K562 (cell line): ENCODE results near the gene MALAT1. TPM values are rescaled to one million over a fixed set of nuclear protein-coding genes. Genes with fewer than 3 reads are reported as not detected.

Source experiments
- ATAC-seq: fragments of 200-7000 bp; cut with Tn5 transposase; 3 replicates; pipeline ENCODE4 v1.9.1; 2020; ENCODE audit warnings: moderate library complexity
- BruUV-seq: library from RNA; stranded (reverse); fragments of 400-500 nt; replicated peaks from 2 replicates; lab custom pipeline; 2021; lab: Mats Ljungman, UMichigan
- CTCF ChIA-PET: fragments of 300-600 bp; formaldehyde crosslinking; extraction: SDS; loops from one replicate; lab custom pipeline; 2021; ENCODE audit warnings: low intra/inter-chr PET ratio; lab: Yijun Ruan, JAX
- POLR2A ChIA-PET: fragments of 300-600, 350-650 bp; sonication (Branson Sonifier 250); formaldehyde crosslinking; extraction: SDS; loops from one replicate; lab custom pipeline; 2021; ENCODE audit warnings: antibody characterized with exemption, inconsistent platforms; lab: Yijun Ruan, JAX
- DNase-seq, 4 experiments: peaks; one replicate each; pipeline versions ENCODE4 v3.0.0 to v3.0.0-alpha.2; 2011 to 2018; ENCODE audit warnings: low spot score in 3 of 4, mixed read lengths in 3 of 4; ENCODE audit errors: extremely low read depth in 1 of 4
- FAIRE-seq: peaks from 2 replicates; lab custom pipeline; 2011; peaks lifted over from hg19 to GRCh38; lab: Jason Lieb, UNC
- H2AFZ ChIP-seq: 2 replicates; pipeline ENCODE4 v1.6.0; 2011; ENCODE audit warnings: low read depth, low read length, control low read depth, inconsistent platforms
- H3K27ac ChIP-seq: fragments of 200-600 bp; 3 replicates; pipeline ENCODE4 v1.8.0; 2011; ENCODE audit warnings: low read depth, mild to moderate bottlenecking, control low read depth, inconsistent platforms, low read length, moderate library complexity, mixed read lengths; ENCODE audit errors: extremely low read depth
- H3K27me3 ChIP-seq, 2 experiments: fragments of 300-600 bp in 1 of 2; 2 replicates in 1 of 2; 3 replicates in 1 of 2; pipeline versions ENCODE4 v1.6.0 to v1.8.0; 2011; ENCODE audit warnings: inconsistent platforms in 2 of 2, low read length in 2 of 2, mild to moderate bottlenecking in 1 of 2, mixed read lengths in 1 of 2, moderate library complexity in 1 of 2; ENCODE audit not compliant: control insufficient read depth in 2 of 2, insufficient read depth in 2 of 2
- H3K36me3 ChIP-seq: fragments of 300-600 bp; 3 replicates; pipeline ENCODE4 v1.8.0; 2011; ENCODE audit warnings: mild to moderate bottlenecking, low read length, inconsistent platforms; ENCODE audit not compliant: control insufficient read depth, insufficient read depth
- H3K4me1 ChIP-seq, 2 experiments: fragments of 200-600 bp in 1 of 2; replicated peaks in 1 of 2; 2 replicates in 1 of 2; 3 replicates in 1 of 2; pipeline versions ENCODE4 v1.5.1 to v1.8.0; 2011; ENCODE audit warnings: inconsistent platforms in 2 of 2, low read length in 2 of 2, mild to moderate bottlenecking in 1 of 2, mixed read lengths in 1 of 2, moderate library complexity in 1 of 2; ENCODE audit not compliant: control insufficient read depth in 2 of 2, insufficient read depth in 2 of 2
- H3K4me2 ChIP-seq: 2 replicates; pipeline ENCODE4 v1.6.1; 2011; ENCODE audit warnings: low read length, control low read depth, inconsistent platforms, mixed read lengths; ENCODE audit not compliant: insufficient read depth
- H3K4me3 ChIP-seq: fragments of 200-600 bp; sonication (generic), shearing (Covaris generic); 2 replicates; pipeline ENCODE4 v1.5.1; 2016; ENCODE audit warnings: control low read depth, inconsistent platforms
- H3K79me2 ChIP-seq: fragments of 200-600 bp; 3 replicates; pipeline ENCODE4 v1.8.0; 2011; ENCODE audit warnings: low read length, inconsistent platforms; ENCODE audit not compliant: control insufficient read depth, insufficient read depth
- H3K9ac ChIP-seq, 2 experiments: 2 replicates each; pipeline versions ENCODE4 v1.6.0 to v1.6.1; 2011; ENCODE audit warnings: low read depth in 2 of 2, low read length in 2 of 2, control low read depth in 1 of 2, inconsistent platforms in 1 of 2, mild to moderate bottlenecking in 1 of 2, mixed read lengths in 1 of 2; ENCODE audit not compliant: insufficient read depth in 1 of 2
- H3K9me1 ChIP-seq: one replicate; pipeline ENCODE4 v1.6.0; 2011; ENCODE audit warnings: inconsistent platforms, mild to moderate bottlenecking, low read length, moderate library complexity; ENCODE audit not compliant: control insufficient read depth, insufficient read depth
- H3K9me3 ChIP-seq: replicated peaks from 2 replicates; pipeline ENCODE4 v1.5.1; 2011; ENCODE audit warnings: low read depth, low read length, inconsistent platforms; ENCODE audit not compliant: control insufficient read depth, insufficient read depth
- H4K20me1 ChIP-seq: replicated peaks from 2 replicates; pipeline ENCODE4 v1.6.1; 2011; ENCODE audit warnings: low read length, inconsistent platforms, mixed read lengths; ENCODE audit not compliant: control insufficient read depth, insufficient read depth
- ATF7 ChIP-seq: fragments of 450-650 bp; IDR thresholded peaks from 2 replicates; pipeline ENCODE4 v1.7.1; 2014; ENCODE audit warnings: mild to moderate bottlenecking, moderate library complexity
- COPS2 ChIP-seq: fragments of 450-650 bp; conservative IDR thresholded peaks from 2 replicates; pipeline ENCODE4 v1.6.1; 2016; ENCODE audit warnings: mild to moderate bottlenecking, moderate library complexity
- KAT2B ChIP-seq: IDR thresholded peaks from one replicate; pipeline ENCODE4 v1.6.1; 2012; ENCODE audit warnings: low read depth, mild to moderate bottlenecking, control low read depth, inconsistent platforms, low read length, moderate library complexity
- PCBP2 ChIP-seq: fragments of 200-400 bp; formaldehyde crosslinking; IDR thresholded peaks from 2 replicates; pipeline ENCODE4 v1.6.1; 2018; ENCODE audit warnings: low read length, low read depth, mild to moderate bottlenecking, moderate library complexity; ENCODE audit not compliant: poor library complexity, severe bottlenecking
- POLR2H ChIP-seq: IDR thresholded peaks from 2 replicates; pipeline ENCODE4 v1.6.1; 2016; ENCODE audit warnings: missing genetic modification characterization, low read depth, mild to moderate bottlenecking, control low read depth, missing compliant biosample characterization, moderate library complexity
- PREB ChIP-seq: sonication (generic); formaldehyde crosslinking; IDR thresholded peaks from 2 replicates; pipeline ENCODE4 v1.8.1; 2023; ENCODE audit warnings: mild to moderate bottlenecking, missing genetic modification reagents
- U2AF2 ChIP-seq: fragments of 200-400 bp; formaldehyde crosslinking; optimal IDR thresholded peaks from 2 replicates; pipeline ENCODE3; 2017; ENCODE audit warnings: low read depth, mild to moderate bottlenecking, low read length
- WGBS: fragments of 100-300 bp; shearing (Covaris generic); methylation state at CpG from one replicate; pipeline ENCODE4 v1.1.6; 2016; ENCODE audit warnings: low coverage, mixed read lengths; ENCODE audit not compliant: insufficient coverage; ENCODE audit errors: missing lambda C conversion rate; 5-methylcytosine and 5-hydroxymethylcytosine counted together
- in situ Hi-C: fragments of 300-500 bp; cut with MboI; formaldehyde crosslinking; loops from 4 replicates; pipeline ENCODE4 v1.15.0; 2018; ENCODE audit warnings: inconsistent platforms, mixed read lengths
- intact Hi-C: fragments of 100-400 bp; cut with micrococcal nuclease; formaldehyde crosslinking; loops from 2 replicates; pipeline ENCODE4 v1.14.2; 2022
- polyA plus RNA-seq, 8 experiments: library from polyadenylated mRNA; depleted of rRNA in 4 of 8; stranded (reverse) in 5 of 8; unstranded in 3 of 8; fragments of >200 nt; fragmentation: Nextera tagmentation in 2 of 8; fragmentation: Illumina TruSeq in 1 of 8; extraction: Ambion mirVana in 2 of 8; extraction: Trizol in 1 of 8; gene quantifications; 2 replicates each; pipeline versions ENCODE4 v1.2.1 to v1.2.3, GENCODE V29; 2011 to 2014; ENCODE audit warnings: inconsistent platforms in 1 of 8, missing spikeins in 1 of 8
- total RNA-seq, 7 experiments: library from RNA; depleted of rRNA in 6 of 7; stranded (reverse); fragments of >200 nt in 6 of 7; fragmentation: Illumina TruSeq in 2 of 7; extraction: Trizol in 2 of 7; gene quantifications; 2 replicates each; pipeline versions ENCODE4 v1.2.1 to v1.2.3, GENCODE V29; 2011 to 2021; ENCODE audit warnings: low replicate concordance in 1 of 7
- TF ChIP-seq, protein P1 (sequence below), 2 experiments: fragments of 450-650 bp in 1 of 2; sonication (generic) in 1 of 2; formaldehyde crosslinking in 1 of 2; IDR thresholded peaks; 2 replicates each; pipeline versions ENCODE4 v1.7.1 to v1.9.0; 2016 to 2022; ENCODE audit warnings: inconsistent platforms in 1 of 2, mild to moderate bottlenecking in 1 of 2, missing genetic modification reagents in 1 of 2

MALAT1 gene
- total and polyA plus RNA-seq, 9 of the 15 experiments (the other 6 are each of a cell fraction or from before 2014, with no cell fraction given) = 363 to 8,715 (median 2,351) TPM

- DNase-seq (peak in 2 of 4 experiments; percentile 31 to 73), ATAC-seq (no peak), FAIRE-seq (no peak)
- intact Hi-C loops (no loop called here), in situ Hi-C loops (no loop called here)
- Histone ChIP-seq H3K9ac (peak overlapping the region; percentile 18 to 100), H3K79me2 (peaks cover 98% of the 10 kb centered on the region), H3K27me3 (no peaks in the 10 kb centered on the region), H3K4me2 (peak overlapping the region; percentile 94), H4K20me1 (peaks cover 70% of the 10 kb centered on the region), H3K4me3 (peak overlapping the region; percentile 84), H3K27ac (peak overlapping the region; percentile 99), H2AFZ (no peak overlapping the region), H3K36me3 (peaks cover 75% of the 10 kb centered on the region), H3K9me1 (peaks cover 5% of the 10 kb centered on the region), H3K4me1 (peaks cover 5% of the 10 kb centered on the region in 2 experiments; a peak in 3 of 5 replicates), H3K9me3 (no peaks in the 10 kb centered on the region)
- TSS peak; percentile 1 for BruUV-seq
- ChIA-PET POLR2A (interaction anchor here (0.6 to 27.6 kb wide), 43 partner anchors 6 to 1311 kb away, joined by 3 to 2118 read pairs (median 5); partner anchors contain the start of genes DPF2, FRMD8, NEAT1 and PCNX3), CTCF (no interaction called here)
- WGBS = 0% methylated on average over 6 of the region's 6 CpGs
- TF ChIP-seq, protein P1, sequence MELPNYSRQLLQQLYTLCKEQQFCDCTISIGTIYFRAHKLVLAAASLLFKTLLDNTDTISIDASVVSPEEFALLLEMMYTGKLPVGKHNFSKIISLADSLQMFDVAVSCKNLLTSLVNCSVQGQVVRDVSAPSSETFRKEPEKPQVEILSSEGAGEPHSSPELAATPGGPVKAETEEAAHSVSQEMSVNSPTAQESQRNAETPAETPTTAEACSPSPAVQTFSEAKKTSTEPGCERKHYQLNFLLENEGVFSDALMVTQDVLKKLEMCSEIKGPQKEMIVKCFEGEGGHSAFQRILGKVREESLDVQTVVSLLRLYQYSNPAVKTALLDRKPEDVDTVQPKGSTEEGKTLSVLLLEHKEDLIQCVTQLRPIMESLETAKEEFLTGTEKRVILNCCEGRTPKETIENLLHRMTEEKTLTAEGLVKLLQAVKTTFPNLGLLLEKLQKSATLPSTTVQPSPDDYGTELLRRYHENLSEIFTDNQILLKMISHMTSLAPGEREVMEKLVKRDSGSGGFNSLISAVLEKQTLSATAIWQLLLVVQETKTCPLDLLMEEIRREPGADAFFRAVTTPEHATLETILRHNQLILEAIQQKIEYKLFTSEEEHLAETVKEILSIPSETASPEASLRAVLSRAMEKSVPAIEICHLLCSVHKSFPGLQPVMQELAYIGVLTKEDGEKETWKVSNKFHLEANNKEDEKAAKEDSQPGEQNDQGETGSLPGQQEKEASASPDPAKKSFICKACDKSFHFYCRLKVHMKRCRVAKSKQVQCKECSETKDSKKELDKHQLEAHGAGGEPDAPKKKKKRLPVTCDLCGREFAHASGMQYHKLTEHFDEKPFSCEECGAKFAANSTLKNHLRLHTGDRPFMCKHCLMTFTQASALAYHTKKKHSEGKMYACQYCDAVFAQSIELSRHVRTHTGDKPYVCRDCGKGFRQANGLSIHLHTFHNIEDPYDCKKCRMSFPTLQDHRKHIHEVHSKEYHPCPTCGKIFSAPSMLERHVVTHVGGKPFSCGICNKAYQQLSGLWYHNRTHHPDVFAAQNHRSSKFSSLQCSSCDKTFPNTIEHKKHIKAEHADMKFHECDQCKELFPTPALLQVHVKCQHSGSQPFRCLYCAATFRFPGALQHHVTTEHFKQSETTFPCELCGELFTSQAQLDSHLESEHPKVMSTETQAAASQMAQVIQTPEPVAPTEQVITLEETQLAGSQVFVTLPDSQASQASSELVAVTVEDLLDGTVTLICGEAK (IDR thresholded peaks at IDR 0.05) = no peak
- TF ChIP-seq, protein P1 (CRISPR knock-in tag; IDR thresholded peaks at IDR 0.05) = no peak
- TF ChIP-seq KAT2B (no peak), U2AF2 (no peak), PREB (CRISPR knock-in tag) (no peak), COPS2 (no peak), POLR2H (tag) (peak; percentile 75), ATF7 (0 out of 2 replicates have a peak, but pooled peaks have one; percentile 5), PCBP2 (no peak)
These were observed 3.9 kb downstream of the MALAT1 start for GRCh38 chr11:65502555-65503367.
